Smooth muscle cell (in vitro differentiated cells): Measurements from ENCODE around the gene RCL1. TPM values are rescaled to one million over a fixed set of nuclear protein-coding genes. Genes with fewer than 3 reads are reported as not detected.
"Not testable (repeated sequence)": the region's sequence is repeated elsewhere in the genome, so short reads cannot be mapped to it uniquely, and the experiment has no call there.

Source experiments
- DNase-seq: peaks from one replicate; lab custom pipeline; 2025; ENCODE audit not compliant: unreplicated experiment; lab: John Stamatoyannopoulos, UW
- H2AFZ ChIP-seq: fragments of 200-600 bp; sonication (generic); 2 replicates; pipeline ENCODE4 v1.6.0; 2016; ENCODE audit warnings: antibody characterized with exemption, low read depth, mild to moderate bottlenecking
- H3F3A ChIP-seq: fragments of 200-600 bp; sonication (generic); 2 replicates; pipeline ENCODE4 v1.6.0; 2017; ENCODE audit warnings: antibody characterized with exemption, low read depth
- H3K27ac ChIP-seq: fragments of 200-600 bp; sonication (generic); 2 replicates; pipeline ENCODE4 v1.5.1; 2016; ENCODE audit warnings: low read depth, mild to moderate bottlenecking
- H3K27me3 ChIP-seq: fragments of 200-600 bp; sonication (generic); 2 replicates; pipeline ENCODE4 v1.6.1; 2016; ENCODE audit warnings: low read depth, mild to moderate bottlenecking
- H3K36me3 ChIP-seq: fragments of 200-600 bp; sonication (generic); 2 replicates; pipeline ENCODE4 v1.5.1; 2016; ENCODE audit warnings: low read depth
- H3K4me1 ChIP-seq: fragments of 200-600 bp; sonication (generic); 2 replicates; pipeline ENCODE4 v1.5.1; 2016; ENCODE audit warnings: low read depth
- H3K4me2 ChIP-seq: fragments of 200-600 bp; sonication (generic); 2 replicates; pipeline ENCODE4 v1.6.0; 2016; ENCODE audit warnings: mild to moderate bottlenecking
- H3K4me3 ChIP-seq: fragments of 200-600 bp; sonication (generic); 2 replicates; pipeline ENCODE4 v1.5.1; 2016; ENCODE audit warnings: mild to moderate bottlenecking
- H3K79me2 ChIP-seq: fragments of 200-600 bp; sonication (generic); 2 replicates; pipeline ENCODE4 v1.6.0; 2016; ENCODE audit warnings: low read depth, mild to moderate bottlenecking
- H3K9ac ChIP-seq: fragments of 200-600 bp; sonication (generic); 2 replicates; pipeline ENCODE4 v1.6.0; 2016; ENCODE audit warnings: low read depth
- H3K9me3 ChIP-seq: fragments of 200-600 bp; sonication (generic); replicated peaks from 2 replicates; pipeline ENCODE4 v1.5.1; 2016; ENCODE audit warnings: low read depth
- H4K20me1 ChIP-seq: fragments of 200-600 bp; sonication (generic); 2 replicates; pipeline ENCODE4 v1.6.0; 2016; ENCODE audit warnings: low read depth
- CTCF ChIP-seq: fragments of 200-600 bp; sonication (generic); IDR thresholded peaks from 2 replicates; pipeline ENCODE4 v1.5.1; 2017; ENCODE audit warnings: borderline replicate concordance, mild to moderate bottlenecking, antibody characterized with exemption; ENCODE audit not compliant: insufficient read depth, poor library complexity, severe bottlenecking
- WGBS: methylation state at CpG from one replicate; pipeline ENCODE4 v1.1.7; 2016; ENCODE audit warnings: low lambda C conversion rate; 5-methylcytosine and 5-hydroxymethylcytosine counted together
- polyA plus RNA-seq: library from polyadenylated mRNA; unstranded; fragments of >200 nt; fragmentation: Nextera tagmentation; extraction: Ambion mirVana; gene quantifications from 2 replicates; pipeline ENCODE4 v1.2.1, GENCODE V29; 2016
- total RNA-seq: library from RNA; depleted of rRNA; stranded (reverse); fragments of >200 nt; gene quantifications from 2 replicates; pipeline ENCODE4 v1.2.3, GENCODE V29; 2014

The RCL1 gene
- total and polyA plus RNA-seq, 2 experiments from 2014 or later: 7.9 to 11.1 TPM

DNA sequence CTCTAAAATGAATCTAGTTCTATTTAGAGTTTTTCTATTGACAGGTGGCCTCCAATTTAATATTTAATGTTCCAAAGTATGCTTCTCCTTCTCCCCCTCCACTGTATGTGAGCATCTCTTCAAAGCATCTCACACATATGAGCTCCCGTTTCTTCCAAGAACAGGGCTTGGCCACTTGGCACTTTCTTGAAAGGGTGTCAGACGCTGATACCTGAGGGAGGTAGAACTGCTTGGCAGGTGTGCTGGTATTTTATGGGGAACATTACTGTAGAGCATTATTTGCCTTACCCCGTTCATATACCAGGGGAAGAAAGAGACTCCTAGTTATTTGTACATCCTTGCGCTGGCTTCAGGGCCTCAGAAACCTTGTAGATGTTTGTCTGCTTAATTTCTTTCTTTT lies 1.9 kb downstream of the RCL1 start:
- no peak overlapping the region for H3K9ac ChIP-seq
- H3K27me3 ChIP-seq: no peaks in the 10 kb centered on the region
- H3F3A ChIP-seq: no peaks in the 10 kb centered on the region
- H3K4me2 ChIP-seq: no peak overlapping the region
- H3K27ac ChIP-seq: no peak overlapping the region
- WGBS: 87% methylated on average over 4 of the region's 4 CpGs
- no peak for TF ChIP-seq CTCF
- H3K4me3 ChIP-seq: no peak overlapping the region
- DNase-seq: no peak
- H3K79me2 ChIP-seq: peaks cover 50% of the 10 kb centered on the region
- H3K4me1 ChIP-seq: peaks cover 20% of the 10 kb centered on the region
- H4K20me1 ChIP-seq: no peaks in the 10 kb centered on the region
- H3K9me3 ChIP-seq: no peaks in the 10 kb centered on the region
- no peak overlapping the region for H2AFZ ChIP-seq
- no peaks in the 10 kb centered on the region for H3K36me3 ChIP-seq

DNA sequence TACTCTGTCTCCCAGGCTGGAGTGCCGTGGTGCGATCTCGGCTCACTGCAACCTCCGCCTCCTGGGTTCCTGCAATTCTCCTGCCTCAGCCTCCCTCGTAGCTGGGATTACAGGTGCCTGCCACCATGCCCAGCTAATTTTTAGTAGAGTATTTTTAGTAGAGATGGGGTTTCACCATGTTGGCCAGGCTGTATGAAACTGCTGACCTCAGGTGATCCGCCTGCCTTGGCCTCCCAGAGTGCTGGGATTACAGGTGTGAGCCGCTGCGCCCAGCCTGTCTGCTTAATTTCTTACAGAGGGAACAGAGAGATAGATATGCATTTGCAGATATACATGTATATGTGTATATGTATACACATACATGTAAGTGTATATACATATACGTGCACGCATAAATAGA lies 2.4 kb downstream of the RCL1 start:
- WGBS: 97% methylated on average over 10 of the region's 10 CpGs
- H3K27ac ChIP-seq, H3K27me3 ChIP-seq, H3K9ac ChIP-seq, H2AFZ ChIP-seq, H3K4me2 ChIP-seq, H4K20me1 ChIP-seq, H3K4me3 ChIP-seq, H3F3A ChIP-seq, H3K9me3 ChIP-seq, H3K36me3 ChIP-seq, DNase-seq: not testable (repeated sequence)
- Histone ChIP-seq H3K79me2 (peaks cover 54% of the 10 kb centered on the region), H3K4me1 (peaks cover 20% of the 10 kb centered on the region)

- 98% methylated on average over 2 of the region's 2 CpGs for WGBS
- Histone ChIP-seq H3K79me2 (peaks cover 68% of the 10 kb centered on the region), H2AFZ (no peak overlapping the region), H3K27ac (no peak overlapping the region), H3K4me3 (no peak overlapping the region), H3K36me3 (no peaks in the 10 kb centered on the region), H4K20me1 (no peaks in the 10 kb centered on the region), H3F3A (no peaks in the 10 kb centered on the region), H3K9ac (no peak overlapping the region), H3K4me1 (peaks cover 20% of the 10 kb centered on the region), H3K9me3 (no peaks in the 10 kb centered on the region), H3K27me3 (no peaks in the 10 kb centered on the region), H3K4me2 (no peak overlapping the region)
- no peak for DNase-seq
- TF ChIP-seq CTCF: no peak
These were observed 3.8 kb downstream of the RCL1 start for GRCh38 chr9:4796530-4796929.

- H2AFZ ChIP-seq: no peak overlapping the region
- DNase-seq: no peak
- H3F3A ChIP-seq: no peaks in the 10 kb centered on the region
- no peak overlapping the region for H3K4me3 ChIP-seq
- H3K27ac ChIP-seq: no peak overlapping the region
- peaks cover 75% of the 10 kb centered on the region for H3K79me2 ChIP-seq
- H3K36me3 ChIP-seq: no peaks in the 10 kb centered on the region
- no peaks in the 10 kb centered on the region for H3K9me3 ChIP-seq
- H3K4me1 ChIP-seq: peaks cover 20% of the 10 kb centered on the region
- WGBS: 87% methylated on average over 4 of the region's 4 CpGs
- no peaks in the 10 kb centered on the region for H4K20me1 ChIP-seq
- no peak overlapping the region for H3K4me2 ChIP-seq
- TF ChIP-seq CTCF: peak; percentile 71
- no peaks in the 10 kb centered on the region for H3K27me3 ChIP-seq
- no peak overlapping the region for H3K9ac ChIP-seq
These were observed 4.5 kb downstream of the RCL1 start for GRCh38 chr9:4796988-4797853.
